Measurements from ENCODE around the gene CTNND2. TPM values are rescaled to one million over a fixed set of nuclear protein-coding genes. Genes with fewer than 3 reads are reported as not detected.

The CTNND2 gene
- total RNA-seq, 2 experiments from 2014 or later: not detected

GRCh38 chr5:11809407-11809806 lies 94.8 kb downstream of the CTNND2 start:
- H3K36me3 Mint-ChIP-seq (ENCODE audit: low read depth): no peaks in the 10 kb centered on the region
- no peaks in the 10 kb centered on the region for H3K4me1 Mint-ChIP-seq (ENCODE audit: low read depth)
- peaks cover 4% of the 10 kb centered on the region for H3K9me3 Mint-ChIP-seq
- H3K4me3 Mint-ChIP-seq: no peak overlapping the region
- H3K27me3 Mint-ChIP-seq: no peaks in the 10 kb centered on the region
- POLR2A ChIA-PET: no interaction called here
- TF ChIP-seq CTCF (IDR thresholded peaks at IDR 0.05): no peak
- no peak for ATAC-seq
- intact Hi-C loops (cut with micrococcal nuclease): no loop called here
- DNase-seq: no peak
- CTCF ChIA-PET: no interaction called here
- H3K27ac Mint-ChIP-seq: no peak overlapping the region

DNA sequence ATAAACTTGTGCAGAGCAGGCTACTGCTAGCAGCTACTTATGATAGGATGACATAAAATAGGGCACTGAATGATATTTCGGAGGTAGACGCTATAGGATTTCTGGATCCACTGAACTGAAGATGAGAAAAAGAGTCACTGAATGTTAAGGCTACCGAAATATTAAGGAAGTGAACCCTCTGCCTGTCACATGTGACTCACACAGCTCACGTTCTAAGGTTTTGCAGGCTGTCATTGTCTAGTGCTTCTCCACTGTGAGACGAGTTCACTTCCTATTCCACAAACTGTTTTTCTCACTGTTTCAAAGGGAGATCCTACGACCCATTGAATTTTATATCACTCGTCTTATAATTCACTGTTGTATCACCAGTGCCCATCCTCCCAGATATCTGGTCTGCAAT lies 100.8 kb downstream of the CTNND2 start:
- H3K4me3 Mint-ChIP-seq: no peak overlapping the region
- ChIA-PET POLR2A (no interaction called here), CTCF (no interaction called here)
- no peak for DNase-seq
- intact Hi-C loops (cut with micrococcal nuclease): no loop called here
- H3K27ac Mint-ChIP-seq: no peak overlapping the region
- no peaks in the 10 kb centered on the region for H3K36me3 Mint-ChIP-seq (ENCODE audit: low read depth)
- no peak for ATAC-seq
- TF ChIP-seq CTCF (IDR thresholded peaks at IDR 0.05): no peak
- peaks cover 1% of the 10 kb centered on the region for H3K9me3 Mint-ChIP-seq
- H3K27me3 Mint-ChIP-seq: no peaks in the 10 kb centered on the region
- H3K4me1 Mint-ChIP-seq (ENCODE audit: low read depth): no peaks in the 10 kb centered on the region

DNA sequence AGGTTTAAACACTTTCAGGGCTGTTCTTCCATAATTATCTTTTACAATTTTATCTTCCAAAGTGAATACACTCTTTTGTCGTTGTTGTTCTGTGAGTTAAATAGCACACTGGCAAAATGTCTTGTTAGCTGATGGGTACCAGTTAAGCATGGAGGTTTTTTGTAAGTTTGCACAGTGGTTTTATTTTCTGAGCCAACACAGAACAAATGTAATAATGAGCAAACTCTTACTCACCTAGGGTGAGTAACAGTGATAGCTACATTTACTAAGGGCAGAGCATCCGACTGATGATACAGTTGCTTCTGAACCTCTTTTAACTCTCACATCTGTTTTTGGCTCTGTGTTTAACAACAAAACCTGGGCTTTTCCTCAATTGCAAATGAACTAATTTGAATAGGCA lies 103.2 kb downstream of the CTNND2 start:
- no peak for ATAC-seq
- no peaks in the 10 kb centered on the region for H3K4me1 Mint-ChIP-seq (ENCODE audit: low read depth)
- intact Hi-C loops (cut with micrococcal nuclease): no loop called here
- no peak overlapping the region for H3K4me3 Mint-ChIP-seq
- TF ChIP-seq CTCF (IDR thresholded peaks at IDR 0.05): no peak
- CTCF ChIA-PET: no interaction called here
- H3K27ac Mint-ChIP-seq: no peak overlapping the region
- POLR2A ChIA-PET: no interaction called here
- no peaks in the 10 kb centered on the region for H3K9me3 Mint-ChIP-seq
- DNase-seq: no peak
- H3K36me3 Mint-ChIP-seq (ENCODE audit: low read depth): no peaks in the 10 kb centered on the region
- no peaks in the 10 kb centered on the region for H3K27me3 Mint-ChIP-seq

DNA sequence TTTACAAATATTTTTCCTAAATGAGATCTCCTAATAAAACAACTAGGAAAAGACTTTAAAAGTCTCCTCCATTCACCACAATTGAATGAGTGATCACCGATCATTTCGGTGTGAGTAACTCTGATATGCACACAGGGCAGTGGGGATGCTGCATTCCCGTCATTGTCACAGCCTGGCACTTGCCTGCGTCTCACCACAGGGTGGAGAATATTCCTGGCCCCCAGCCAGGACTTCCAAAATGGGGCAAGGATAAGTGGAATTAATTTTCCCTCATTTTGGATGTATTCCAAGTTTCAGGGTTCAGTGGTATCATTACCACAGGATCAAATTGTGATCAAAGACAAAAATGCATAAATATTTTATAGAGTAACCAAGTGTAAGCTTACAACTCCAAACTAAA lies 107.1 kb downstream of the CTNND2 start:
- ChIA-PET POLR2A (interaction anchor here (0.6 kb wide), 1 partner anchor 390 kb away, joined by 3 read pairs; no protein-coding TSS in a partner anchor), CTCF (no interaction called here)
- no peaks in the 10 kb centered on the region for H3K36me3 Mint-ChIP-seq (ENCODE audit: low read depth)
- no peaks in the 10 kb centered on the region for H3K27me3 Mint-ChIP-seq
- intact Hi-C loops (cut with micrococcal nuclease): no loop called here
- ATAC-seq (no peak), DNase-seq (no peak)
- H3K9me3 Mint-ChIP-seq: peaks cover 3% of the 10 kb centered on the region
- no peaks in the 10 kb centered on the region for H3K4me1 Mint-ChIP-seq (ENCODE audit: low read depth)
- H3K4me3 Mint-ChIP-seq: no peak overlapping the region
- no peak for TF ChIP-seq CTCF (IDR thresholded peaks at IDR 0.05)
- no peak overlapping the region for H3K27ac Mint-ChIP-seq

DNA sequence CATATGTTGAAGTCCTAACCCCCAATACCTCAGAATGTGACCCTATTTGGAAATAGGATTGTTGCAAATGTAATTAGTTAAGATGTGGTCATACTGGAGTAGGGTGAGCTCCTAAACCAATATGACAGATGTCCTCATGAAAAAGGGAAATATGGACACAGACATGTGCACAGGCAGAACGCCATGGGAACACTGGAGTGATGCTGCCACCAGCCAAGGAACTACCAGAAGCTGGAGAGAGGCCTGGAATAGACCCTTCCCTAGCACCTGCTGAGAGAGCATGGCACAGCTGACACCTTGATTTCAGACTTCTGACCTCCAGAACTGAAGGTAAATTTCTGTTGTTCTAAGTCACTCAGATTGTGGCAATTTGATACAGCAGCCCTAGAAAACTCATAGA lies 110.8 kb downstream of the CTNND2 start:
- Mint-ChIP-seq H3K4me3 (no peak overlapping the region), H3K9me3 (peaks cover 4% of the 10 kb centered on the region), H3K36me3 (ENCODE audit: low read depth) (no peaks in the 10 kb centered on the region), H3K4me1 (ENCODE audit: low read depth) (no peaks in the 10 kb centered on the region), H3K27me3 (no peaks in the 10 kb centered on the region), H3K27ac (no peak overlapping the region)
- ATAC-seq (no peak), DNase-seq (no peak)
- no peak for TF ChIP-seq CTCF (IDR thresholded peaks at IDR 0.05)
- ChIA-PET CTCF (no interaction called here), POLR2A (no interaction called here)
- intact Hi-C loops (cut with micrococcal nuclease): no loop called here

All from activated CD8-positive, alpha-beta T cell treated with anti-CD3 and anti-CD28 coated beads for 36 hours (primary cell).